H1 (cell line): Measurements from ENCODE around the gene AGAP1. TPM values are rescaled to one million over a fixed set of nuclear protein-coding genes. Genes with fewer than 3 reads are reported as not detected.

Experiments used
- GTF2F1 ChIP-seq: IDR thresholded peaks from 2 replicates; pipeline ENCODE4 v1.6.1; 2012; ENCODE audit warnings: low read depth, low read length, improper control_type of control experiment, borderline replicate concordance
- HDAC2 ChIP-seq, 2 experiments: fragments of 300-600 bp in 1 of 2; sonication (generic) in 1 of 2; IDR thresholded peaks; 2 replicates each; pipeline ENCODE4 v1.6.1; 2011 to 2012; ENCODE audit warnings: low read depth in 2 of 2, low read length in 2 of 2, mild to moderate bottlenecking in 2 of 2, moderate library complexity in 2 of 2, borderline replicate concordance in 1 of 2, inconsistent platforms in 1 of 2
- KDM5A ChIP-seq: fragments of 200-600 bp; IDR thresholded peaks from 2 replicates; pipeline ENCODE4 v1.7.1; 2012; ENCODE audit warnings: mild to moderate bottlenecking, low read length, inconsistent platforms, mixed read lengths
- polyA plus RNA-seq, 7 experiments: library from polyadenylated mRNA; depleted of rRNA in 3 of 7; stranded (reverse) in 5 of 7; unstranded in 2 of 7; fragments of >200 nt in 5 of 7; fragments of 200-250 nt in 2 of 7; gene quantifications; 1 replicate in 5 of 7; 2 replicates in 1 of 7; 4 replicates in 1 of 7; pipeline versions ENCODE4 v1.2.1 to v1.2.3, GENCODE V29; 2011 to 2013; ENCODE audit warnings: missing spikeins in 2 of 7, mixed read lengths in 2 of 7
- total RNA-seq: library from RNA; stranded (reverse); fragmentation: NEBNext Ultra II Directional; extraction: Animal tissue kit (Norgen Biotek cat#: 25700); gene quantifications from 2 replicates; pipeline ENCODE4 v1.2.1, GENCODE V29; 2021
- TF ChIP-seq, protein P1 (sequence below): fragments of 300-600 bp; sonication (generic); IDR thresholded peaks from 2 replicates; pipeline ENCODE4 v1.7.1; 2012; ENCODE audit warnings: low read length, moderate library complexity, mild to moderate bottlenecking, inconsistent platforms; ENCODE audit not compliant: insufficient replicate concordance
- TF ChIP-seq, protein P2 (sequence below): IDR thresholded peaks from 2 replicates; pipeline ENCODE4 v1.6.1; 2012; ENCODE audit warnings: inconsistent platforms

AGAP1 gene
- total and polyA plus RNA-seq, 2 of the 8 experiments (the other 6 are each of a cell fraction or from before 2014, with no cell fraction given), result 18.1 to 39.4 TPM

DNA sequence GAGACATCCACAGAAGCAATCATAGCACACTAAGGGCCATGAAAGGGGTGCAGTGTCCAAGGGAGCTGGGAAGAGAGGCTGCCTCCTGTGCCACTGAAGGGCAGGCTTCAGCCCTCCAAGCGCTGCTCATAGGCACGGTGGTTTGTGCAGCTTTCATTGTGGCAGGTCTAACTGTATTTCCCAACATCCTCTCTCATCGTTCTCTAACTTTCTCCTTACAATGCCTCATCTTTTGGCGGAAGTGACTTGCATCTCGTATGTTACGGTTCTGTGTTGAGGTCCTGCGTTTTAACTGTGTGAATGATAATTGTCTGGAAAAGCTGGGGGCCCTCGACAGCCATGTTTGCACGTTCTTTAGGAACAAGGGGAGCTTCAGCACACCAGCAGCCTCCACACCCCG is 460.4 kb downstream of the AGAP1 start (continued):
- TF ChIP-seq, protein P1, sequence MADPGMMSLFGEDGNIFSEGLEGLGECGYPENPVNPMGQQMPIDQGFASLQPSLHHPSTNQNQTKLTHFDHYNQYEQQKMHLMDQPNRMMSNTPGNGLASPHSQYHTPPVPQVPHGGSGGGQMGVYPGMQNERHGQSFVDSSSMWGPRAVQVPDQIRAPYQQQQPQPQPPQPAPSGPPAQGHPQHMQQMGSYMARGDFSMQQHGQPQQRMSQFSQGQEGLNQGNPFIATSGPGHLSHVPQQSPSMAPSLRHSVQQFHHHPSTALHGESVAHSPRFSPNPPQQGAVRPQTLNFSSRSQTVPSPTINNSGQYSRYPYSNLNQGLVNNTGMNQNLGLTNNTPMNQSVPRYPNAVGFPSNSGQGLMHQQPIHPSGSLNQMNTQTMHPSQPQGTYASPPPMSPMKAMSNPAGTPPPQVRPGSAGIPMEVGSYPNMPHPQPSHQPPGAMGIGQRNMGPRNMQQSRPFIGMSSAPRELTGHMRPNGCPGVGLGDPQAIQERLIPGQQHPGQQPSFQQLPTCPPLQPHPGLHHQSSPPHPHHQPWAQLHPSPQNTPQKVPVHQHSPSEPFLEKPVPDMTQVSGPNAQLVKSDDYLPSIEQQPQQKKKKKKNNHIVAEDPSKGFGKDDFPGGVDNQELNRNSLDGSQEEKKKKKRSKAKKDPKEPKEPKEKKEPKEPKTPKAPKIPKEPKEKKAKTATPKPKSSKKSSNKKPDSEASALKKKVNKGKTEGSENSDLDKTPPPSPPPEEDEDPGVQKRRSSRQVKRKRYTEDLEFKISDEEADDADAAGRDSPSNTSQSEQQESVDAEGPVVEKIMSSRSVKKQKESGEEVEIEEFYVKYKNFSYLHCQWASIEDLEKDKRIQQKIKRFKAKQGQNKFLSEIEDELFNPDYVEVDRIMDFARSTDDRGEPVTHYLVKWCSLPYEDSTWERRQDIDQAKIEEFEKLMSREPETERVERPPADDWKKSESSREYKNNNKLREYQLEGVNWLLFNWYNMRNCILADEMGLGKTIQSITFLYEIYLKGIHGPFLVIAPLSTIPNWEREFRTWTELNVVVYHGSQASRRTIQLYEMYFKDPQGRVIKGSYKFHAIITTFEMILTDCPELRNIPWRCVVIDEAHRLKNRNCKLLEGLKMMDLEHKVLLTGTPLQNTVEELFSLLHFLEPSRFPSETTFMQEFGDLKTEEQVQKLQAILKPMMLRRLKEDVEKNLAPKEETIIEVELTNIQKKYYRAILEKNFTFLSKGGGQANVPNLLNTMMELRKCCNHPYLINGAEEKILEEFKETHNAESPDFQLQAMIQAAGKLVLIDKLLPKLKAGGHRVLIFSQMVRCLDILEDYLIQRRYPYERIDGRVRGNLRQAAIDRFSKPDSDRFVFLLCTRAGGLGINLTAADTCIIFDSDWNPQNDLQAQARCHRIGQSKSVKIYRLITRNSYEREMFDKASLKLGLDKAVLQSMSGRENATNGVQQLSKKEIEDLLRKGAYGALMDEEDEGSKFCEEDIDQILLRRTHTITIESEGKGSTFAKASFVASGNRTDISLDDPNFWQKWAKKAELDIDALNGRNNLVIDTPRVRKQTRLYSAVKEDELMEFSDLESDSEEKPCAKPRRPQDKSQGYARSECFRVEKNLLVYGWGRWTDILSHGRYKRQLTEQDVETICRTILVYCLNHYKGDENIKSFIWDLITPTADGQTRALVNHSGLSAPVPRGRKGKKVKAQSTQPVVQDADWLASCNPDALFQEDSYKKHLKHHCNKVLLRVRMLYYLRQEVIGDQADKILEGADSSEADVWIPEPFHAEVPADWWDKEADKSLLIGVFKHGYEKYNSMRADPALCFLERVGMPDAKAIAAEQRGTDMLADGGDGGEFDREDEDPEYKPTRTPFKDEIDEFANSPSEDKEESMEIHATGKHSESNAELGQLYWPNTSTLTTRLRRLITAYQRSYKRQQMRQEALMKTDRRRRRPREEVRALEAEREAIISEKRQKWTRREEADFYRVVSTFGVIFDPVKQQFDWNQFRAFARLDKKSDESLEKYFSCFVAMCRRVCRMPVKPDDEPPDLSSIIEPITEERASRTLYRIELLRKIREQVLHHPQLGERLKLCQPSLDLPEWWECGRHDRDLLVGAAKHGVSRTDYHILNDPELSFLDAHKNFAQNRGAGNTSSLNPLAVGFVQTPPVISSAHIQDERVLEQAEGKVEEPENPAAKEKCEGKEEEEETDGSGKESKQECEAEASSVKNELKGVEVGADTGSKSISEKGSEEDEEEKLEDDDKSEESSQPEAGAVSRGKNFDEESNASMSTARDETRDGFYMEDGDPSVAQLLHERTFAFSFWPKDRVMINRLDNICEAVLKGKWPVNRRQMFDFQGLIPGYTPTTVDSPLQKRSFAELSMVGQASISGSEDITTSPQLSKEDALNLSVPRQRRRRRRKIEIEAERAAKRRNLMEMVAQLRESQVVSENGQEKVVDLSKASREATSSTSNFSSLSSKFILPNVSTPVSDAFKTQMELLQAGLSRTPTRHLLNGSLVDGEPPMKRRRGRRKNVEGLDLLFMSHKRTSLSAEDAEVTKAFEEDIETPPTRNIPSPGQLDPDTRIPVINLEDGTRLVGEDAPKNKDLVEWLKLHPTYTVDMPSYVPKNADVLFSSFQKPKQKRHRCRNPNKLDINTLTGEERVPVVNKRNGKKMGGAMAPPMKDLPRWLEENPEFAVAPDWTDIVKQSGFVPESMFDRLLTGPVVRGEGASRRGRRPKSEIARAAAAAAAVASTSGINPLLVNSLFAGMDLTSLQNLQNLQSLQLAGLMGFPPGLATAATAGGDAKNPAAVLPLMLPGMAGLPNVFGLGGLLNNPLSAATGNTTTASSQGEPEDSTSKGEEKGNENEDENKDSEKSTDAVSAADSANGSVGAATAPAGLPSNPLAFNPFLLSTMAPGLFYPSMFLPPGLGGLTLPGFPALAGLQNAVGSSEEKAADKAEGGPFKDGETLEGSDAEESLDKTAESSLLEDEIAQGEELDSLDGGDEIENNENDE, result no peak
- no peak for TF ChIP-seq HDAC2 (IDR thresholded peaks at IDR 0.05; ENCODE audit: borderline replicate concordance in 1 of 2, low read depth in 2 of 2, low read length in 2 of 2)
- TF ChIP-seq, protein P2, sequence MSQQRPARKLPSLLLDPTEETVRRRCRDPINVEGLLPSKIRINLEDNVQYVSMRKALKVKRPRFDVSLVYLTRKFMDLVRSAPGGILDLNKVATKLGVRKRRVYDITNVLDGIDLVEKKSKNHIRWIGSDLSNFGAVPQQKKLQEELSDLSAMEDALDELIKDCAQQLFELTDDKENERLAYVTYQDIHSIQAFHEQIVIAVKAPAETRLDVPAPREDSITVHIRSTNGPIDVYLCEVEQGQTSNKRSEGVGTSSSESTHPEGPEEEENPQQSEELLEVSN, result no peak
- TF ChIP-seq KDM5A, result no peak
- TF ChIP-seq GTF2F1, result no peak
- TF ChIP-seq, all 59 proteins: peak for 0
